Kidney (tissue), 14 donors: ENCODE results near the gene WLS. TPM values are rescaled to one million over a fixed set of nuclear protein-coding genes. Genes with fewer than 3 reads are reported as not detected.
A peak's percentile ranks its signal among the peaks of the same experiment; 100 is the strongest.

Source experiments
- DNase-seq, 5 donors: peaks; one replicate each; pipeline ENCODE4 v3.0.0-alpha.2; 2013 to 2020
- FAIRE-seq: peaks from 2 replicates; lab custom pipeline; 2012; peaks lifted over from hg19 to GRCh38; lab: Jason Lieb, UNC
- H3K27ac ChIP-seq, 2 donors: one replicate each; pipeline ENCODE4 v1.7.0; 2013; ENCODE audit warnings: low read depth in 2 of 2, low read length in 2 of 2, inconsistent platforms in 1 of 2
- H3K27me3 ChIP-seq: one replicate; pipeline ENCODE4 v1.7.1; 2013; ENCODE audit warnings: low read length, inconsistent platforms; ENCODE audit not compliant: control insufficient read depth, insufficient read depth
- H3K36me3 ChIP-seq, 3 donors: one replicate each; pipeline versions ENCODE4 v1.7.0 to v1.7.1; 2013; ENCODE audit warnings: low read length in 3 of 3, control low read depth in 1 of 3, inconsistent platforms in 1 of 3; ENCODE audit not compliant: insufficient read depth in 3 of 3, control insufficient read depth in 2 of 3
- H3K4me1 ChIP-seq, 3 donors: one replicate each; pipeline versions ENCODE4 v1.7.0 to v1.7.1; 2013; ENCODE audit warnings: low read length in 3 of 3, inconsistent platforms in 1 of 3, low read depth in 1 of 3; ENCODE audit not compliant: control insufficient read depth in 2 of 3, insufficient read depth in 2 of 3
- H3K4me3 ChIP-seq, 3 donors: one replicate each; pipeline versions ENCODE4 v1.7.0 to v1.8.1; 2013; ENCODE audit warnings: low read length in 3 of 3, control low read depth in 1 of 3, inconsistent platforms in 1 of 3
- H3K9ac ChIP-seq, 3 donors: one replicate each; pipeline versions ENCODE4 v1.7.0 to v1.7.1; 2013; ENCODE audit warnings: low read length in 3 of 3, control low read depth in 1 of 3, inconsistent platforms in 1 of 3
- H3K9me3 ChIP-seq, 3 donors: one replicate each; pipeline versions ENCODE4 v1.7.0 to v1.7.1; 2013; ENCODE audit warnings: low read length in 3 of 3, control low read depth in 1 of 3, inconsistent platforms in 1 of 3; ENCODE audit not compliant: control insufficient read depth in 2 of 3, insufficient read depth in 1 of 3
- CTCF ChIP-seq: IDR thresholded peaks from 3 replicates; pipeline ENCODE4 v1.5.1; 2012; ENCODE audit warnings: mild to moderate bottlenecking, moderate library complexity, borderline replicate concordance; ENCODE audit not compliant: insufficient read depth; ENCODE audit errors: extremely low read depth
- intact Hi-C: fragments of 100-400 bp; cut with DNase I; formaldehyde crosslinking; loops from one replicate; pipeline ENCODE4 v1.11.1; 2022
- polyA plus RNA-seq: library from polyadenylated mRNA; stranded (reverse); fragments of 350-450 nt; fragmentation: Illumina TruSeq; extraction: RNeasy Lipid Tissue Mini Kit (QIAGEN cat#74804); gene quantifications from one replicate; pipeline ENCODE4 v1.2.3, GENCODE V29; 2014; ENCODE audit warnings: low read depth, low replicate concordance; ENCODE audit not compliant: insufficient read depth
- total RNA-seq: library from RNA; stranded (reverse); fragmentation: NEBNext Ultra II Directional; extraction: Animal tissue kit (Norgen Biotek cat#: 25700); gene quantifications from one replicate; pipeline ENCODE4 v1.2.1, GENCODE V29; 2021
- donor health status: control.
- donor health status: control.
- donor health status: control.
- donor health status: control.
- donor health status: control.
- donor health status: DM: yes; HTN: yes; CAD: no.
- donor health status: Normal renal cell carcinoma (clear cell type).

Gene WLS
- total and polyA plus RNA-seq, 2 donors from 2014 or later, result 92.3 to 147 TPM

DNA sequence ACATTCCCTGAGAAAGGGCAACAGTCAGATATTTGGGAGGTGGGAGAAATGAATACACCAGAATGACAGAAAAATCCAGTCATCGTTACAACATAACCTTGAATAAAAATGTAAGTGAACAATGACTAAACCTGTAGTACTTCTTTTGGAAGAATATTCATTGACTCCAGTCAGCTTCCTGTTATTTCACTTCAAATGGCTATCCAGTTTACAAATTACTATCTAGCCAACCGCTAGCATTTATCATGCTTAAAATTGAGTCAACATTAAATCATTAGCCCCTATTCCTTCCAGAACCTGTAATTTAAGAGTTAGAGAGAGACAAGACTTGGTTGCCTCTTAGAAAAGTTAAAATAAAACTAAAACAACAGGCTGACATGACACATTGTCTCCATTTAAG, 33.6 kb downstream of the WLS start:
- Histone ChIP-seq H3K4me1 (peaks cover 0 to 8% (median 8%) of the 10 kb centered on the region in 3 donors), H3K9ac (no peak overlapping the region), H3K27ac (no peak overlapping the region), H3K4me3 (no peak overlapping the region), H3K27me3 (no peaks in the 10 kb centered on the region), H3K36me3 (no peaks in the 10 kb centered on the region), H3K9me3 (no peaks in the 10 kb centered on the region)
- FAIRE-seq (no peak), DNase-seq (no peak)
- TF ChIP-seq CTCF, result no peak
- intact Hi-C loops, result no loop called here

GRCh38 chr1:68197891-68198290, 34.4 kb downstream of the WLS start:
- Histone ChIP-seq H3K9me3 (no peaks in the 10 kb centered on the region), H3K27me3 (no peaks in the 10 kb centered on the region), H3K4me1 (peaks cover 0 to 8% (median 8%) of the 10 kb centered on the region in 3 donors), H3K9ac (no peak overlapping the region), H3K27ac (no peak overlapping the region), H3K36me3 (no peaks in the 10 kb centered on the region), H3K4me3 (no peak overlapping the region)
- FAIRE-seq (peak; percentile 3), DNase-seq (no peak)
- no peak for TF ChIP-seq CTCF
- intact Hi-C loops, result no loop called here

GRCh38 chr1:68197461-68197860, 34.9 kb downstream of the WLS start:
- no peaks in the 10 kb centered on the region for H3K27me3 ChIP-seq
- no peaks in the 10 kb centered on the region for H3K36me3 ChIP-seq
- no peak for DNase-seq
- TF ChIP-seq CTCF, result no peak
- H3K27ac ChIP-seq, result peak overlapping the region in 1 of 2 donors; percentile 65
- H3K4me1 ChIP-seq, result peaks cover 0 to 8% (median 8%) of the 10 kb centered on the region in 3 donors
- H3K9me3 ChIP-seq, result no peaks in the 10 kb centered on the region
- H3K4me3 ChIP-seq, result no peak overlapping the region
- FAIRE-seq, result no peak
- no peak overlapping the region for H3K9ac ChIP-seq
- intact Hi-C loops, result no loop called here

GRCh38 chr1:68196676-68197075, 35.6 kb downstream of the WLS start:
- H3K4me3 ChIP-seq, result peak overlapping the region in 1 of 3 donors; percentile 16
- intact Hi-C loops, result no loop called here
- peaks cover 0 to 8% (median 8%) of the 10 kb centered on the region in 3 donors for H3K4me1 ChIP-seq
- no peaks in the 10 kb centered on the region for H3K9me3 ChIP-seq
- TF ChIP-seq CTCF, result no peak
- H3K27ac ChIP-seq, result peak overlapping the region in 1 of 2 donors; percentile 35
- H3K27me3 ChIP-seq, result no peaks in the 10 kb centered on the region
- DNase-seq (no peak), FAIRE-seq (peak; percentile 38)
- H3K9ac ChIP-seq, result no peak overlapping the region
- H3K36me3 ChIP-seq, result no peaks in the 10 kb centered on the region
